ENCODE data around the gene D2HGDH. TPM values are rescaled to one million over a fixed set of nuclear protein-coding genes. Genes with fewer than 3 reads are reported as not detected.
A peak's percentile ranks its signal among the peaks of the same experiment; 100 is the strongest.

The D2HGDH gene
- total RNA-seq, 1 donor from 2014 or later, result 14.5 TPM

DNA sequence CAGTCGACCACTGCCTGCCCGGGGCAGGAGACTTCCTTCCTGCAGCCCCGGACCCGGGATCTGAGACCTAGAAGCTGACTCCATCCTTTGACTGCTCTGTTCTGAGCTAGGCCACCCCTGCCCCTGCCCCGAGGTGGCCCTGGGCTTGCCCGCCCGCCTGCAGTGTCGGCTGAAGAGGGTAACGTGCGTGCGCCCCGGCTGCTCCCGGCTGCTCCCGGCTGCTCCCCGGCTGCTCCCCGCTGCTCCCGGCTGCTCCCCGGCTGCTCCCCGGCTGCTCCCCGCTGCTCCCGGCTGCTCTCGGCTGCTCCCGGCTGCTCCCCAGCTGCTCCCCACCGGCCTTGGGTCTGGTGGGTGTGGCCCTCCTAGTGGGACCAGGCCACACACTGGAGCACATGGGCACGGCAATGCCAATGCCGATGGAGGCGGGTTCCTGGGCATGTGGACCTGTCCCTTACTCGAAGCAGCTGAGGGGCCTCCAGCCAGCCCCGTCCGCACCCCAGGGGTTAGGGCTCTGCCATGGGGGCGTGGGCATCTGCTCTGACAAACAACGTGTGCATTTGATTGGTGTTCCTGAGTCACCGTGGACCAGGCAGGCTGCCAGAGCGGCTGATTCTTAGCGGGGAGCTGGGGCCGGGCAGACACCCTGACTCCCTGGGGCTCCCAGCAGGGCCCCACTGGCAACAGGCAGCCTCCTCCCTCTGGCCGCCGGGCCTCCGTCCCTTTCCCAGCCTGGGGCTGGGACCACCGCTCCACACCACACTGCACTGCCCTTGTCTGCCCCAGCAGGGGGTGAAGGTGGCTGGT, 40.2 kb downstream of the D2HGDH start:
- H3K27ac Mint-ChIP-seq (ENCODE audit: unreplicated experiment), result no peak overlapping the region
- peaks cover 7% of the 10 kb centered on the region for H3K4me1 Mint-ChIP-seq (ENCODE audit: low read depth)
- H3K27me3 Mint-ChIP-seq (ENCODE audit: low read depth), result no peaks in the 10 kb centered on the region
- peak; percentile 87 for DNase-seq (ENCODE audit: low spot score)
- no peaks in the 10 kb centered on the region for H3K9me3 Mint-ChIP-seq (ENCODE audit: low read depth)
- no peaks in the 10 kb centered on the region for H3K36me3 Mint-ChIP-seq (ENCODE audit: low read depth)
- H3K4me3 Mint-ChIP-seq (ENCODE audit: unreplicated experiment), result no peak overlapping the region
- TF ChIP-seq, protein P1, sequence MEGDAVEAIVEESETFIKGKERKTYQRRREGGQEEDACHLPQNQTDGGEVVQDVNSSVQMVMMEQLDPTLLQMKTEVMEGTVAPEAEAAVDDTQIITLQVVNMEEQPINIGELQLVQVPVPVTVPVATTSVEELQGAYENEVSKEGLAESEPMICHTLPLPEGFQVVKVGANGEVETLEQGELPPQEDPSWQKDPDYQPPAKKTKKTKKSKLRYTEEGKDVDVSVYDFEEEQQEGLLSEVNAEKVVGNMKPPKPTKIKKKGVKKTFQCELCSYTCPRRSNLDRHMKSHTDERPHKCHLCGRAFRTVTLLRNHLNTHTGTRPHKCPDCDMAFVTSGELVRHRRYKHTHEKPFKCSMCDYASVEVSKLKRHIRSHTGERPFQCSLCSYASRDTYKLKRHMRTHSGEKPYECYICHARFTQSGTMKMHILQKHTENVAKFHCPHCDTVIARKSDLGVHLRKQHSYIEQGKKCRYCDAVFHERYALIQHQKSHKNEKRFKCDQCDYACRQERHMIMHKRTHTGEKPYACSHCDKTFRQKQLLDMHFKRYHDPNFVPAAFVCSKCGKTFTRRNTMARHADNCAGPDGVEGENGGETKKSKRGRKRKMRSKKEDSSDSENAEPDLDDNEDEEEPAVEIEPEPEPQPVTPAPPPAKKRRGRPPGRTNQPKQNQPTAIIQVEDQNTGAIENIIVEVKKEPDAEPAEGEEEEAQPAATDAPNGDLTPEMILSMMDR (IDR thresholded peaks at IDR 0.05), result no peak

DNA sequence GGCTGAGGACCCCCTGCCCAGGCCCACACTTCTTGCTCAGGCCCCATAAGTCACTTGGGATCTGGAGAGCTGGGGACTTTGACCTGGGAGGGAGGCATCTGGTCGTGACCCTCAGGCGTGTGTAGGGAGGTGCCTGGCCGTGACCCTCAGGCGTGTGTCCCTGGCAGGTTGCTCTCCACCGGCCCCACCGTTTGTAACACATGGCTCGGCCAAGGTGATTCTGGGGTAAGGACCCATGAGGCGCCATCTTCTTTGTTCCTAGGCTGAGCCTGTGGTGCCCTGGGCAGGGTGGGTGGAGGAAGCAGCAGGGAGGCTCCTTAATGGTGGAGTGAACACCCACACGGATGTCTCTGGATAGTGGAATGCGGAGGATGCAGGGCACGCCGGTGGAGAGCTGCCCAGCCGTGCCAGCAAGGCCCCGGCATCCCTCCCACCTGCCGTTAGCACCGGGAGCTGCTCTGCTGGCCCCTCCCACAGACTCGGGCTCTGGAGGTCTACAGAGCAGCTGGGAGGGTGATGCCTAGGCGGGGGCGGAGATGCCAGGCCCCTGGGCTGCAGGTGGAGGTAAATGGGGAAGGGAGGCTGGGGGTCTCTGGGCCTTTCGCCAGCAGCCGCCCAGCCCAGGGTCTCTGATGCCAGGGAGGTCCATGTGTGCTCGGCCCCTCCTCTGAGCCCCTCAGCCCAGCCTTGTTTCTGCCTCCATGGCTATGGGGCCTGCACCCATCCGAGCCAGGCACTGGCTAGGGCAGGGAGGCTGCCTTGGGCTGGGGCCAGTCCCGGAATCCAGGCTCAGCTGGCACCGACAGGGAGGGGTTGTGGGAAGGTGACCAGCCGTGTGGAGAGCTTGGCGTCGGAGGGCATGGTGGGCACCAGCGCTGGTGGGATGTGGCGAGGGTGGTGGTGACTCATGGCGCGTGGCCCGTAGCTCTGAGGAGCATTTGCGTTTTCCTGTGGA, 41.1 kb downstream of the D2HGDH start:
- no peaks in the 10 kb centered on the region for H3K27me3 Mint-ChIP-seq (ENCODE audit: low read depth)
- H3K36me3 Mint-ChIP-seq (ENCODE audit: low read depth), result no peaks in the 10 kb centered on the region
- H3K4me1 Mint-ChIP-seq (ENCODE audit: low read depth), result peaks cover 7% of the 10 kb centered on the region
- no peaks in the 10 kb centered on the region for H3K9me3 Mint-ChIP-seq (ENCODE audit: low read depth)
- TF ChIP-seq, protein P1 (IDR thresholded peaks at IDR 0.05), result no peak
- peak; percentile 85 for DNase-seq (ENCODE audit: low spot score)
- H3K4me3 Mint-ChIP-seq (ENCODE audit: unreplicated experiment), result no peak overlapping the region
- no peak overlapping the region for H3K27ac Mint-ChIP-seq (ENCODE audit: unreplicated experiment)

DNA sequence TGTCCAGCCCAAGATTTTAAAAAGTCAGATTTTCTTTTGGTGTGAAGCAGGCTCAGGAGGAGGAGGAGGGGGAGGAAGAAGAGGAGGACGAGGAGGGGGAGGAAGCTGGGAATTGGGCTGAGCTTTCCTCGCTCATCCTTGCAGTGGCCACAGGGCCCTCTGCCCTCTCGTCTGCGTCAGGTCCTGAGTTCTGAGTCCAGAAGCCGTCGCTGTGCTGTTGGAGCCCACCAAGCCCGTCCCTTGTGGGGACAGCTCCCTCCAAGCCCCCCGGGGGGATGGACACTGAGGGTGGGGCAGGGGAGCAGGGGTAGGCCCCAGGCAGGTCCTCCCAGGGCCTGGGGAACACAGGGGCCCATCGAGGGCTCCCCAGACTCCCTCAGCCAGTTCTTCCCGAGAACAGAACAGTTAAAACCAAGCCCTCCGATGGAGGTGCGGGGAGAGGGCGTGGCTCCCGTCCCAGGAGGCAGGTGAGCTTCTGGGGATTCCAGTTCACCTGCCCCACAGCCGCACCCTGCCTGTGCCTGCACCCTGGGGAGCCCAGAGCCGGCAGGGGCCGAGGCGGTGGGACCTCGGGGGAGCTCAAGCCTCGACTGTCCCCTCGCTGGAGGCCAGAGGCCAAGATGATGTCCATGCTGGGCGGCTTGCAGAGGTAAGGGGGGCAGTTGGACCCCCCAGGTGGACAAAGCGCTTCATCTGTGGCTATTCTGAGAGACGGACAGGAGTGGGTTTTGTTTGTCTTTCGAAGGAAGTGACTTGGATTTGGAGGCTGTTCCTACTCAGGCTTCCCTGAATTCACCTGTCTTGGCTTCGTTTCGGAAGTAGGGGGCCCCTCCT, 42.1 kb downstream of the D2HGDH start, which contains the start of gene GAL3ST2:
TSS of gene GAL3ST2 (plus strand) at position 487 of the 834 bp plus-strand sequence. CDS start at position 621, 134 bp downstream.
- Mint-ChIP-seq H3K27me3 (ENCODE audit: low read depth) (no peaks in the 10 kb centered on the region), H3K9me3 (ENCODE audit: low read depth) (peaks cover 3% of the 10 kb centered on the region), H3K4me1 (ENCODE audit: low read depth) (peaks cover 7% of the 10 kb centered on the region), H3K4me3 (ENCODE audit: unreplicated experiment) (no peak within 1 kb of the TSS), H3K27ac (ENCODE audit: unreplicated experiment) (no peak within 1 kb of the TSS), H3K36me3 (ENCODE audit: low read depth) (peaks cover 2% of the 10 kb centered on the region)
- DNase-seq (ENCODE audit: low spot score), result peak; percentile 84
- TF ChIP-seq, protein P1 (IDR thresholded peaks at IDR 0.05), result no peak

DNA sequence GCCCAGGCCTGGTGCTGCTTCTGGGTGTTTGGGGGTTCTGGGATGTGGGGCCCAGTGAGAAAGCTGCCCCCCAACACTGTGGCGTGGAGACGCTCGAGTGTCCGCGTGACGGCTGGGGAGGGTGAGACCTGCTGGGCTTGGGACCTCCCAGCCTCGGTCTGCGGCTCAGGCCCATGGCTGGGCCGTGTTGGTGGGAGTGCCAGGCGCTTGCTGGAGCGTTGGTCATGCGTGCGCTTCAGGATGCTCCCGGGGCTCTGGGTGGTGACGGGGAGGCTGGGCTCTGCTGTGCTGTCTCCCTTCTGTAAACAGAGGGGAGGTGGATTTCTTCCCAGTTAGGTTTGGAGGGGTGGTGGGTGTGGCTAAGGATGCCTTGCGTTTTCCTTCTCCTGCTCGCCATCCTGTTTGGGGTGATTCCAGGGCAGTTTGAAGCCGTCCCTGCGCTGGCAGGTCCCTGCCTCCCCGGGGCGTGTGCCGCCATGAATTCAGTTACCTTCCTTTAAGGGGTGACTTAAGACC, 42.8 kb downstream of the D2HGDH start:
- H3K36me3 Mint-ChIP-seq (ENCODE audit: low read depth), result peaks cover 2% of the 10 kb centered on the region
- peak; percentile 82 for DNase-seq (ENCODE audit: low spot score)
- H3K4me1 Mint-ChIP-seq (ENCODE audit: low read depth), result peaks cover 7% of the 10 kb centered on the region
- no peak overlapping the region for H3K27ac Mint-ChIP-seq (ENCODE audit: unreplicated experiment)
- H3K27me3 Mint-ChIP-seq (ENCODE audit: low read depth), result no peaks in the 10 kb centered on the region
- H3K9me3 Mint-ChIP-seq (ENCODE audit: low read depth), result peaks cover 3% of the 10 kb centered on the region
- no peak overlapping the region for H3K4me3 Mint-ChIP-seq (ENCODE audit: unreplicated experiment)
- TF ChIP-seq, protein P1 (IDR thresholded peaks at IDR 0.05), result no peak
